Type B pancreatic cell (in vitro differentiated cells): Measurements from ENCODE around the gene ASB16. TPM values are rescaled to one million over a fixed set of nuclear protein-coding genes. Genes with fewer than 3 reads are reported as not detected.

Source experiments
- DNase-seq: peaks from one replicate; pipeline ENCODE4 v3.0.0; 2021; ENCODE audit warnings: mixed read lengths; ENCODE audit not compliant: unreplicated experiment; ENCODE audit errors: extremely low spot score
- H3K27ac Mint-ChIP-seq: 2 replicates; pipeline ENCODE4 v1.8.0; 2021; ENCODE audit warnings: mild to moderate bottlenecking, mixed read lengths
- H3K27me3 Mint-ChIP-seq: 2 replicates; pipeline ENCODE4 v1.8.0; 2021; ENCODE audit warnings: mixed read lengths
- H3K36me3 Mint-ChIP-seq: 2 replicates; pipeline ENCODE4 v1.8.0; 2021; ENCODE audit warnings: mixed read lengths
- H3K4me1 Mint-ChIP-seq: one replicate; pipeline ENCODE4 v1.8.0; 2021; ENCODE audit warnings: mixed read lengths; ENCODE audit not compliant: unreplicated experiment
- H3K4me3 Mint-ChIP-seq: 2 replicates; pipeline ENCODE4 v1.8.0; 2021; ENCODE audit warnings: mild to moderate bottlenecking, mixed read lengths
- H3K9me3 Mint-ChIP-seq: 2 replicates; pipeline ENCODE4 v1.8.0; 2021; ENCODE audit warnings: mixed read lengths
- CTCF ChIP-seq: fragments of 200-600 bp; sonication (generic); conservative IDR thresholded peaks from 2 replicates; pipeline ENCODE4 v1.5.0; 2021; ENCODE audit warnings: antibody characterized with exemption, mild to moderate bottlenecking
- total RNA-seq: library from RNA; stranded (reverse); gene quantifications from 2 replicates; pipeline ENCODE4 v1.2.1, GENCODE V29; 2021; ENCODE audit warnings: low replicate concordance

The ASB16 gene
- total RNA-seq, 1 donor from 2014 or later = 0.68 TPM

DNA sequence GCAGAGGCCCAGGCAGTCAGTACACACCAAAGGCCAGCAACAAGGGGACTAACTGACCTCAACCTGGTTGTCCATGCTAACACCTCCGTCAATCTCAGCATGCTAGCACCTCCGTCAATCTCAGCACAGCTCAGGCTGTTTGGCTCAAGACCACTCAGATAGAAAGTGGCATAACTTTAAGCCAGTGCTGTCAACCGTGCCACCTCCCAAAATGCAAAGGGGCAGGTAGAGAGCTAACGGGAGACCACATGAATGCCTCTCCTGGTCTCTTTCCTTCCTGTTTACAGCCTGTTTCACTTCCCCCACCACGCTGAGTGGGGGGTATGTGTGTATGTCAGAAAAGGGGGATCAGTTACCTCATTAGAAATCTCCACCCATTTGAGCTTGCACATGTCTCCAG, 45.7 kb downstream of the ASB16 start:
- H3K27ac Mint-ChIP-seq = no peak overlapping the region
- TF ChIP-seq CTCF = no peak
- H3K9me3 Mint-ChIP-seq = no peaks in the 10 kb centered on the region
- H3K27me3 Mint-ChIP-seq = no peaks in the 10 kb centered on the region
- H3K36me3 Mint-ChIP-seq = peaks cover 15% of the 10 kb centered on the region
- DNase-seq = no peak
- H3K4me3 Mint-ChIP-seq = no peak overlapping the region
- peaks cover 13% of the 10 kb centered on the region for H3K4me1 Mint-ChIP-seq

DNA sequence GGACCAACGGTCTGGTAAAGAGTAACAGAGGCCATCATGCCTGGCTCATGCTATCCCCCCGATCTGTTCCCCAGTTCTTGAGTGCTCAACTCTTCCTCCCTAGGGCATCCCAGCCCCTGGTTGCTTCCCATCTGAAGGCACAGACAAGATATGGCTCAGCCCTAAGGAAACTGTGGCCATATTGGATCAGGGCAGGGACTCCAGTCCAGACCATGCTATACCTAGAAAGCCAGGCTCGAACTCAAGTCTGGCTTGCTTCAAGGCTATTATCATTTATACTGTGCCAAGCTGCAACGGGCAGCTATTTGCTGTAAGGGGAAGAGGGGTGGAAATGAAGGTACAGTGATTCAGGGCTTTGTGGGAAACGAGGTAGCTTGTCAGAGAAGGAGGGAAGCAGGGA, 46.2 kb downstream of the ASB16 start:
- H3K4me3 Mint-ChIP-seq = peak overlapping the region; percentile 84
- DNase-seq = no peak
- peaks cover 15% of the 10 kb centered on the region for H3K4me1 Mint-ChIP-seq
- no peak for TF ChIP-seq CTCF
- peaks cover 15% of the 10 kb centered on the region for H3K36me3 Mint-ChIP-seq
- no peaks in the 10 kb centered on the region for H3K9me3 Mint-ChIP-seq
- H3K27ac Mint-ChIP-seq = peak overlapping the region; percentile 26
- no peaks in the 10 kb centered on the region for H3K27me3 Mint-ChIP-seq

GRCh38 chr17:44217738-44218343, 47.3 kb downstream of the ASB16 start:
- H3K36me3 Mint-ChIP-seq = peaks cover 15% of the 10 kb centered on the region
- no peak for TF ChIP-seq CTCF
- H3K27me3 Mint-ChIP-seq = peaks cover 4% of the 10 kb centered on the region
- H3K4me3 Mint-ChIP-seq = peak overlapping the region; percentile 84
- peaks cover 24% of the 10 kb centered on the region for H3K4me1 Mint-ChIP-seq
- peak overlapping the region; percentile 76 for H3K27ac Mint-ChIP-seq
- DNase-seq = no peak
- H3K9me3 Mint-ChIP-seq = no peaks in the 10 kb centered on the region

- DNase-seq = peak; percentile 90
- Mint-ChIP-seq H3K27me3 (peaks cover 4% of the 10 kb centered on the region), H3K9me3 (no peaks in the 10 kb centered on the region), H3K4me1 (peaks cover 26% of the 10 kb centered on the region), H3K4me3 (peak overlapping the region; percentile 84), H3K36me3 (peaks cover 15% of the 10 kb centered on the region), H3K27ac (peak overlapping the region; percentile 76)
- peak; percentile 75 for TF ChIP-seq CTCF
Observed at GRCh38 chr17:44218344-44219107, 48.0 kb downstream of the ASB16 start.

GRCh38 chr17:44219108-44219615, 48.7 kb downstream of the ASB16 start:
- H3K36me3 Mint-ChIP-seq = peaks cover 11% of the 10 kb centered on the region
- peaks cover 4% of the 10 kb centered on the region for H3K27me3 Mint-ChIP-seq
- TF ChIP-seq CTCF = peak; percentile 63
- no peak overlapping the region for H3K4me3 Mint-ChIP-seq
- DNase-seq = peak; percentile 85
- H3K9me3 Mint-ChIP-seq = no peaks in the 10 kb centered on the region
- H3K4me1 Mint-ChIP-seq = peaks cover 23% of the 10 kb centered on the region
- H3K27ac Mint-ChIP-seq = no peak overlapping the region
